ENCODE measurements around the gene THBS2. TPM values are rescaled to one million over a fixed set of nuclear protein-coding genes. Genes with fewer than 3 reads are reported as not detected.

The THBS2 gene
- total and polyA plus RNA-seq, 4 donors, result 5.5 to 35.4 (median 24.1) TPM

DNA sequence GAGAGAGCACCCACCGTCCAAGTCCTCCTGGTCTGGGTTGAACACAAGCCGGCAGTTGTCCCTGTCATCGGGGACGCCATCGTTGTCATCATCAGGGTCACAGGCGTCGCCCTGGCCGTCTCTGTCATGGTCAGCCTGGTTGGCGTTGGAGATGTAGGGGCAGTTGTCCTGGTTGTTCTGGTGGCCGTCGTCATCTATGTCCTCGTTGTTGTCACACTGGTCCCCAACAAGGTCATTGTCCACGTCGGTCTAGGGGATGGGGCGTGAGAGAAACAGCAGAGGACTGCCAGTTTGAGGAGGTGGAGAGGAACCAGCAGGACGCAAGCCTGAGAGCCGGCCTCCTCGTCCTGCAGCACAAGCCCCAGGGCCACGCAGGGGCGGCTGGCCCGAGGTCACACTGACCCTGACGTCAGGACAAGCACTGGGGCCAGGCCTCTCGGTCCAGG lies 28.5 kb downstream of the THBS2 start:
- TF ChIP-seq, protein P1, sequence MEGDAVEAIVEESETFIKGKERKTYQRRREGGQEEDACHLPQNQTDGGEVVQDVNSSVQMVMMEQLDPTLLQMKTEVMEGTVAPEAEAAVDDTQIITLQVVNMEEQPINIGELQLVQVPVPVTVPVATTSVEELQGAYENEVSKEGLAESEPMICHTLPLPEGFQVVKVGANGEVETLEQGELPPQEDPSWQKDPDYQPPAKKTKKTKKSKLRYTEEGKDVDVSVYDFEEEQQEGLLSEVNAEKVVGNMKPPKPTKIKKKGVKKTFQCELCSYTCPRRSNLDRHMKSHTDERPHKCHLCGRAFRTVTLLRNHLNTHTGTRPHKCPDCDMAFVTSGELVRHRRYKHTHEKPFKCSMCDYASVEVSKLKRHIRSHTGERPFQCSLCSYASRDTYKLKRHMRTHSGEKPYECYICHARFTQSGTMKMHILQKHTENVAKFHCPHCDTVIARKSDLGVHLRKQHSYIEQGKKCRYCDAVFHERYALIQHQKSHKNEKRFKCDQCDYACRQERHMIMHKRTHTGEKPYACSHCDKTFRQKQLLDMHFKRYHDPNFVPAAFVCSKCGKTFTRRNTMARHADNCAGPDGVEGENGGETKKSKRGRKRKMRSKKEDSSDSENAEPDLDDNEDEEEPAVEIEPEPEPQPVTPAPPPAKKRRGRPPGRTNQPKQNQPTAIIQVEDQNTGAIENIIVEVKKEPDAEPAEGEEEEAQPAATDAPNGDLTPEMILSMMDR (IDR thresholded peaks at IDR 0.05; ENCODE audit: control extremely low read depth, extremely low read depth), result no peak
- ATAC-seq (ENCODE audit: insufficient read depth, low FRiP score), result no peak
- 92 to 94% methylated on average over 23 of the region's 23 CpGs for whole genome bisulfite sequencing, 2 donors
- peaks cover 0 to 4% (median 0%) of the 10 kb centered on the region in 4 donors for H3K9me3 ChIP-seq (ENCODE audit: control insufficient read depth in 4 of 4, insufficient read depth in 3 of 4, low read length in 3 of 4)
- H3K4me3 ChIP-seq, result no peak overlapping the region
- DNase-seq, result no peak
- H3K36me3 ChIP-seq (ENCODE audit: control insufficient read depth in 4 of 4, insufficient read depth in 4 of 4, low read length in 4 of 4), result no peaks in the 10 kb centered on the region
- H3K27me3 ChIP-seq (ENCODE audit: control insufficient read depth in 3 of 3, insufficient read depth in 3 of 3, low read length in 2 of 3), result no peaks in the 10 kb centered on the region
- no peaks in the 10 kb centered on the region for H3K4me1 ChIP-seq (ENCODE audit: control insufficient read depth in 5 of 5, insufficient read depth in 5 of 5, low read length in 5 of 5)
- no peak overlapping the region for H3K9ac ChIP-seq (ENCODE audit: insufficient read depth in 1 of 2, low read length in 2 of 2)
- H3K27ac ChIP-seq (ENCODE audit: low read depth in 1 of 2, low read length in 1 of 2), result no peak overlapping the region

DNA sequence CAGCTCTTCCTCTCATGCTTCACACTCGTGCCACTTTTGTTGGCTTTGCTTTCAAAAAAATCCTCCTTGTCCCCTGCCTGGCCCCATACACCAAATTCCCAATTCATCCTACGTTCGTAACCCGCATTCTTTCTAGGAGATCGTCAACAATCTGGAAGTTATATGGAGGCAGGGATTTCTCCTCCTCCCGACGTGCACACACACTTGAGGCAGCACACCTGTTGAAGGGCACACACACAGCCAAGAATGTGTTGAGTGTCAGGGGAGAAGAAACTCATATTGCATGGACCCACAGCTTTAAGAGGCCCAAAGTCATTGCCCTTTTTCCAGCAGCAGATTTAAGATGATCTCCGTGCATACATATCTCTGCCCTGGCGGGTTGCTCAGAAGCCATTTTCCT lies 28.9 kb downstream of the THBS2 start:
- TF ChIP-seq, protein P1 (IDR thresholded peaks at IDR 0.05; ENCODE audit: control extremely low read depth, extremely low read depth), result no peak
- 78 to 90% methylated on average over 9 of the region's 9 CpGs for WGBS, 2 donors
- no peaks in the 10 kb centered on the region for H3K36me3 ChIP-seq (ENCODE audit: control insufficient read depth in 4 of 4, insufficient read depth in 4 of 4, low read length in 4 of 4)
- no peak for ATAC-seq (ENCODE audit: insufficient read depth, low FRiP score)
- no peak overlapping the region for H3K27ac ChIP-seq (ENCODE audit: low read depth in 1 of 2, low read length in 1 of 2)
- H3K9ac ChIP-seq (ENCODE audit: insufficient read depth in 1 of 2, low read length in 2 of 2), result no peak overlapping the region
- H3K9me3 ChIP-seq (ENCODE audit: control insufficient read depth in 4 of 4, insufficient read depth in 3 of 4, low read length in 3 of 4), result peaks cover 0 to 4% (median 0%) of the 10 kb centered on the region in 4 donors
- no peaks in the 10 kb centered on the region for H3K27me3 ChIP-seq (ENCODE audit: control insufficient read depth in 3 of 3, insufficient read depth in 3 of 3, low read length in 2 of 3)
- no peak overlapping the region for H3K4me3 ChIP-seq
- no peaks in the 10 kb centered on the region for H3K4me1 ChIP-seq (ENCODE audit: control insufficient read depth in 5 of 5, insufficient read depth in 5 of 5, low read length in 5 of 5)
- DNase-seq, result no peak

DNA sequence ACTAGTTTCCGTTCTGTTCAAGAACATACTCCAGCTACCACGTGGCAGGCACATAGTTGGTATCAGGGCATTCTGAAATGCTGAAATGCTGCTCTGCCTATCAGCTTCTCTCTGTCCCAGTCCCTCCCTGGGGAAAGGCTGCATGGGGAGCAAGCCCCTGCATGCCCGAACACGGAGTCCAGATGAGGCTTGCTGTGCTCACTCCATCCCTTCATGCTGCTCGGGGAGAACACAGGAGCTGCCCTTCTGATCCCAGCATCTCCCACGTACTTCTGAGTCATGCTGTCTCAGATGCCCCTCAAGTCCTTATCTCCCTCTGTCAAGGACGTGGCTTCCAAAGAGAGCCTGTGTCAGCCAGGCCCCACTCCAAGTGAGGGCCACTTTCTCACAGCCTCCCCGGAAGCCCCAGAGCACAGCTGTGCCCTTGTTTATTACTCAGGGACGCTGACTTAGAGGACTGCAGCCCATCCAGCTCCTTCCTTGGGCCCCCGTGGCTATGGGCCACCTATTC lies 29.4 kb downstream of the THBS2 start:
- Histone ChIP-seq H3K4me3 (no peak overlapping the region), H3K36me3 (ENCODE audit: control insufficient read depth in 4 of 4, insufficient read depth in 4 of 4, low read length in 4 of 4) (no peaks in the 10 kb centered on the region), H3K4me1 (ENCODE audit: control insufficient read depth in 5 of 5, insufficient read depth in 5 of 5, low read length in 5 of 5) (no peaks in the 10 kb centered on the region), H3K9me3 (ENCODE audit: control insufficient read depth in 4 of 4, insufficient read depth in 3 of 4, low read length in 3 of 4) (peaks cover 0 to 4% (median 0%) of the 10 kb centered on the region in 4 donors), H3K27me3 (ENCODE audit: control insufficient read depth in 3 of 3, insufficient read depth in 3 of 3, low read length in 2 of 3) (no peaks in the 10 kb centered on the region), H3K27ac (ENCODE audit: low read depth in 1 of 2, low read length in 1 of 2) (no peak overlapping the region), H3K9ac (ENCODE audit: insufficient read depth in 1 of 2, low read length in 2 of 2) (no peak overlapping the region)
- DNase-seq, result no peak
- WGBS, 2 donors, result 56 to 66% methylated on average over 10 of the region's 10 CpGs
- ATAC-seq (ENCODE audit: insufficient read depth, low FRiP score), result no peak
- TF ChIP-seq, protein P1 (IDR thresholded peaks at IDR 0.05; ENCODE audit: control extremely low read depth, extremely low read depth), result no peak

DNA sequence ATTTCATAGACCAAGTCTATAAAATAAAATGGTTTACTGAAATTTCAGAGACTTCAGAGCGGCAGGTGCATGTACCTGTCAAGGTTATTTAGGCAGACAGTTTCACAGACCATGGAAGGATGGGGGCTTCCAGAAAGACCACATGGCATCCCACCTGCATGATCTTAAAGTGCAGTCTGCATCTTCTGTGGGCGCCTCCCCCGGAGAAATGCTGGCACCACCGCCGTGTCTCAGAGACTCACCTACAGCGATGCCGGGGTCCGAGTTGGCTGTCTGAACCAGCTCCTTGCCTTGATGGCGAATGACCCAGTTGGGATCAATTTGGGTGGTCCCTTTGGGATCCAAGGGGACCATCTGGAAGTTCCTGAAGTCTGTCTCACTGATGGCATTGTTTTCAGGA lies 30.6 kb downstream of the THBS2 start:
- no peaks in the 10 kb centered on the region for H3K27me3 ChIP-seq (ENCODE audit: control insufficient read depth in 3 of 3, insufficient read depth in 3 of 3, low read length in 2 of 3)
- peaks cover 0 to 4% (median 0%) of the 10 kb centered on the region in 4 donors for H3K9me3 ChIP-seq (ENCODE audit: control insufficient read depth in 4 of 4, insufficient read depth in 3 of 4, low read length in 3 of 4)
- no peak overlapping the region for H3K27ac ChIP-seq (ENCODE audit: low read depth in 1 of 2, low read length in 1 of 2)
- no peak overlapping the region for H3K4me3 ChIP-seq
- no peaks in the 10 kb centered on the region for H3K36me3 ChIP-seq (ENCODE audit: control insufficient read depth in 4 of 4, insufficient read depth in 4 of 4, low read length in 4 of 4)
- ATAC-seq (ENCODE audit: insufficient read depth, low FRiP score) (no peak), DNase-seq (no peak)
- H3K4me1 ChIP-seq (ENCODE audit: control insufficient read depth in 5 of 5, insufficient read depth in 5 of 5, low read length in 5 of 5), result no peaks in the 10 kb centered on the region
- WGBS, 2 donors, result 95% methylated on average over 9 of the region's 9 CpGs
- H3K9ac ChIP-seq (ENCODE audit: insufficient read depth in 1 of 2, low read length in 2 of 2), result no peak overlapping the region
- TF ChIP-seq, protein P1 (IDR thresholded peaks at IDR 0.05; ENCODE audit: control extremely low read depth, extremely low read depth), result no peak

Measured in lung (tissue), 12 donors.